Stomach (tissue), 4 donors: Measurements from ENCODE around the gene CISH.

ENCODE experiments used
- EP300 ChIP-seq: sonication (generic); formaldehyde crosslinking; IDR thresholded peaks from one replicate; pipeline ENCODE4 v1.6.1; 2017; ENCODE audit warnings: antibody characterized with exemption
- POLR2A ChIP-seq, 4 donors: fragments of 450-650 bp; IDR thresholded peaks; one replicate each; pipeline ENCODE4 v1.6.1; 2016; ENCODE audit warnings: antibody characterized with exemption in 4 of 4, control low read depth in 2 of 4, mild to moderate bottlenecking in 1 of 4, moderate library complexity in 1 of 4
- TF ChIP-seq, protein P1 (sequence below), 7 experiments: fragments of 450-650 bp in 4 of 7; fragments of 200-600 bp in 3 of 7; sonication (generic) in 3 of 7; IDR thresholded peaks; one replicate each; pipeline ENCODE4 v1.5.1; 2016 to 2019; ENCODE audit warnings: antibody characterized with exemption in 7 of 7, control low read depth in 2 of 7, mild to moderate bottlenecking in 1 of 7

DNA sequence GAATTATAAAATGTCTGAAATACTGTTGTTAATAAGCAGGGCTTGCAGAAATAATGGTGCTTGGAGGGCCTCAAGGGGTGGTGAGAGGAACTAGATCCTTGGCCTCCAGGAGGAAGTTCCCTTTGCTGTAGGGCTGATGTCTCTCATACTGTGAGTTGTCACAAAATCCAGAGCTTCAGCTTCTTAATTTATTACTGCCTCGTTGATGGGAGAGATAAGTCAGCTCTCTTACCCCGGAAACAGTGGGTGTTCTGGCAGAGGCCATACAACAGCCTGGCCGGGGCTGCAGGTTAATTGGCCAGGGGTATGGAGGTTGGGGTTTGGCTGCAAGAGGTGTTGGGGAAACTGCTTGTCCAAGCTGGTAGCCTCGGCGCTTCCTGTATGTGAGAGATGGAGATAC is 20.9 kb upstream of the CISH start:
- TF ChIP-seq, protein P1, sequence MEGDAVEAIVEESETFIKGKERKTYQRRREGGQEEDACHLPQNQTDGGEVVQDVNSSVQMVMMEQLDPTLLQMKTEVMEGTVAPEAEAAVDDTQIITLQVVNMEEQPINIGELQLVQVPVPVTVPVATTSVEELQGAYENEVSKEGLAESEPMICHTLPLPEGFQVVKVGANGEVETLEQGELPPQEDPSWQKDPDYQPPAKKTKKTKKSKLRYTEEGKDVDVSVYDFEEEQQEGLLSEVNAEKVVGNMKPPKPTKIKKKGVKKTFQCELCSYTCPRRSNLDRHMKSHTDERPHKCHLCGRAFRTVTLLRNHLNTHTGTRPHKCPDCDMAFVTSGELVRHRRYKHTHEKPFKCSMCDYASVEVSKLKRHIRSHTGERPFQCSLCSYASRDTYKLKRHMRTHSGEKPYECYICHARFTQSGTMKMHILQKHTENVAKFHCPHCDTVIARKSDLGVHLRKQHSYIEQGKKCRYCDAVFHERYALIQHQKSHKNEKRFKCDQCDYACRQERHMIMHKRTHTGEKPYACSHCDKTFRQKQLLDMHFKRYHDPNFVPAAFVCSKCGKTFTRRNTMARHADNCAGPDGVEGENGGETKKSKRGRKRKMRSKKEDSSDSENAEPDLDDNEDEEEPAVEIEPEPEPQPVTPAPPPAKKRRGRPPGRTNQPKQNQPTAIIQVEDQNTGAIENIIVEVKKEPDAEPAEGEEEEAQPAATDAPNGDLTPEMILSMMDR (IDR thresholded peaks at IDR 0.05): no peak
- no peak for TF ChIP-seq POLR2A (IDR thresholded peaks at IDR 0.05)
- TF ChIP-seq EP300: no peak
